Activated CD4-positive, CD25-positive, alpha-beta regulatory T cell treated with anti-CD3 and anti-CD28 coated beads, Interleukin-2, amount 50 U/mL, for 16 hours (primary cell): ENCODE measurements around the gene C3orf22.

Experiments
- DNase-seq: peaks from one replicate; pipeline ENCODE4 v3.0.0-alpha.2; 2020; ENCODE audit warnings: low read depth, low spot score

C3orf22 gene

GRCh38 chr3:126556637-126557414 lies 1.9 kb downstream of the C3orf22 start:
- no peak for DNase-seq

GRCh38 chr3:126555795-126556636 lies 2.7 kb downstream of the C3orf22 start:
- DNase-seq: no peak

- no peak for DNase-seq
These were observed 3.9 kb downstream of the C3orf22 start for GRCh38 chr3:126554560-126555525.

GRCh38 chr3:126553284-126554084 lies 5.2 kb downstream of the C3orf22 start:
- no peak for DNase-seq

GRCh38 chr3:126552688-126553283 lies 5.9 kb downstream of the C3orf22 start:
- DNase-seq: no peak

- no peak for DNase-seq
These were observed 6.7 kb downstream of the C3orf22 start for GRCh38 chr3:126551839-126552687.

GRCh38 chr3:126551121-126551838 lies 7.5 kb downstream of the C3orf22 start:
- DNase-seq: no peak

GRCh38 chr3:126550488-126551051 lies 8.2 kb downstream of the C3orf22 start:
- DNase-seq: no peak

GRCh38 chr3:126549861-126550487 lies 8.8 kb downstream of the C3orf22 start:
- DNase-seq: no peak

- no peak for DNase-seq
These were observed 9.9 kb downstream of the C3orf22 start for GRCh38 chr3:126548556-126549466.

- no peak for DNase-seq
These were observed 11.0 kb downstream of the C3orf22 start for GRCh38 chr3:126547721-126548120.

- DNase-seq: no peak
These were observed 12.0 kb downstream of the C3orf22 start for GRCh38 chr3:126546549-126547239.

GRCh38 chr3:126546013-126546412 lies 12.7 kb downstream of the C3orf22 start:
- DNase-seq: no peak

GRCh38 chr3:126545544-126545943 lies 13.2 kb downstream of the C3orf22 start:
- no peak for DNase-seq

- DNase-seq: no peak
These were observed 14.0 kb downstream of the C3orf22 start for GRCh38 chr3:126544596-126545281.
